Peyer's patch (tissue), 4 donors: ENCODE data around the gene APOE. TPM values are rescaled to one million over a fixed set of nuclear protein-coding genes. Genes with fewer than 3 reads are reported as not detected.

Experiments used
- DNase-seq, 3 donors: peaks; one replicate each; pipeline ENCODE4 v3.0.0-alpha.2; 2017 to 2019
- H3K27ac ChIP-seq, 4 donors: fragments of 200-600 bp; sonication (generic); one replicate each; pipeline ENCODE4 v1.5.1; 2016 to 2019
- H3K27me3 ChIP-seq, 2 donors: fragments of 200-600 bp; sonication (generic); one replicate each; pipeline ENCODE4 v1.5.1; 2019
- H3K36me3 ChIP-seq, 3 donors: fragments of 200-600 bp; sonication (generic); one replicate each; pipeline ENCODE4 v1.5.1; 2016 to 2019
- H3K4me1 ChIP-seq, 4 donors: fragments of 200-600 bp; sonication (generic); one replicate each; pipeline ENCODE4 v1.5.1; 2016 to 2019
- H3K4me3 ChIP-seq, 4 donors: fragments of 200-600 bp; sonication (generic); 1 replicate in 3 of 4; 2 replicates in 1 of 4; pipeline ENCODE4 v1.5.1; 2016 to 2019; ENCODE audit warnings: mild to moderate bottlenecking in 1 of 4
- H3K9me3 ChIP-seq, 4 donors: fragments of 200-600 bp; sonication (generic); one replicate each; pipeline ENCODE4 v1.5.1; 2016 to 2019; ENCODE audit warnings: mild to moderate bottlenecking in 1 of 4
- POLR2A ChIP-seq, 2 donors: fragments of 450-650 bp; IDR thresholded peaks; one replicate each; pipeline ENCODE4 v1.5.1; 2017; ENCODE audit warnings: antibody characterized with exemption in 2 of 2, mild to moderate bottlenecking in 2 of 2, moderate library complexity in 2 of 2
- total RNA-seq, 4 donors: library from RNA; depleted of rRNA; stranded (reverse); fragments of >200 nt; gene quantifications; one replicate each; pipeline ENCODE4 v1.1.0, GENCODE V29; 2016
- TF ChIP-seq, protein P1 (sequence below), 6 experiments: fragments of 450-650 bp in 4 of 6; fragments of 200-600 bp in 2 of 6; sonication (generic) in 1 of 6; IDR thresholded peaks; one replicate each; pipeline ENCODE4 v1.5.1; 2017 to 2019; ENCODE audit warnings: antibody characterized with exemption in 6 of 6, mild to moderate bottlenecking in 3 of 6, moderate library complexity in 1 of 6

APOE gene
- total RNA-seq, 4 donors from 2014 or later, result 24.2 to 203 (median 51.6) TPM

DNA sequence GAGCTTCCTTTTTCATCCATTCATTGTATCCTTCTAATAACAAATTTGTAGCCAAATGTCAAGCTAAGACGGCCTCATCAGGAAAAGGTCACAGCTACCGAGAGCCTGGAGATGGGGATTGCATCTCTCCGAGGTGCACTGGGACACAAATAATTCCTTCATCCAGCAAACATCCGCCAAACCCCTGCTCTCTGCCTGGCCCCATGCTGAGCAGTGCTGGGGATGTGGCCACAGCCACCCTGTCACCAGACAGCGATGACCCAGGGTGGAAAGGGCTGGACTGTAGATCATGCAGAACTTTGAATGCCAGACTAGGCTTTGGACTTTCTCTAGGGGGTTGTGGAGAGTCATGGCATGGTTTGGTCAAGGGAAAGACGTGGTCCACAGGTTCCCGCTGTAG lies 12.7 kb upstream of the APOE start:
- no peak overlapping the region for H3K4me3 ChIP-seq
- peaks cover 0 to 23% (median 8%) of the 10 kb centered on the region in 4 donors for H3K4me1 ChIP-seq
- H3K27ac ChIP-seq, result no peak overlapping the region
- no peak for TF ChIP-seq POLR2A (IDR thresholded peaks at IDR 0.05)
- TF ChIP-seq, protein P1, sequence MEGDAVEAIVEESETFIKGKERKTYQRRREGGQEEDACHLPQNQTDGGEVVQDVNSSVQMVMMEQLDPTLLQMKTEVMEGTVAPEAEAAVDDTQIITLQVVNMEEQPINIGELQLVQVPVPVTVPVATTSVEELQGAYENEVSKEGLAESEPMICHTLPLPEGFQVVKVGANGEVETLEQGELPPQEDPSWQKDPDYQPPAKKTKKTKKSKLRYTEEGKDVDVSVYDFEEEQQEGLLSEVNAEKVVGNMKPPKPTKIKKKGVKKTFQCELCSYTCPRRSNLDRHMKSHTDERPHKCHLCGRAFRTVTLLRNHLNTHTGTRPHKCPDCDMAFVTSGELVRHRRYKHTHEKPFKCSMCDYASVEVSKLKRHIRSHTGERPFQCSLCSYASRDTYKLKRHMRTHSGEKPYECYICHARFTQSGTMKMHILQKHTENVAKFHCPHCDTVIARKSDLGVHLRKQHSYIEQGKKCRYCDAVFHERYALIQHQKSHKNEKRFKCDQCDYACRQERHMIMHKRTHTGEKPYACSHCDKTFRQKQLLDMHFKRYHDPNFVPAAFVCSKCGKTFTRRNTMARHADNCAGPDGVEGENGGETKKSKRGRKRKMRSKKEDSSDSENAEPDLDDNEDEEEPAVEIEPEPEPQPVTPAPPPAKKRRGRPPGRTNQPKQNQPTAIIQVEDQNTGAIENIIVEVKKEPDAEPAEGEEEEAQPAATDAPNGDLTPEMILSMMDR (IDR thresholded peaks at IDR 0.05), result no peak
- H3K9me3 ChIP-seq, result no peaks in the 10 kb centered on the region
- peaks cover 0 to 64% (median 0%) of the 10 kb centered on the region in 3 donors for H3K36me3 ChIP-seq
- H3K27me3 ChIP-seq, result no peaks in the 10 kb centered on the region
- DNase-seq, result no peak

DNA sequence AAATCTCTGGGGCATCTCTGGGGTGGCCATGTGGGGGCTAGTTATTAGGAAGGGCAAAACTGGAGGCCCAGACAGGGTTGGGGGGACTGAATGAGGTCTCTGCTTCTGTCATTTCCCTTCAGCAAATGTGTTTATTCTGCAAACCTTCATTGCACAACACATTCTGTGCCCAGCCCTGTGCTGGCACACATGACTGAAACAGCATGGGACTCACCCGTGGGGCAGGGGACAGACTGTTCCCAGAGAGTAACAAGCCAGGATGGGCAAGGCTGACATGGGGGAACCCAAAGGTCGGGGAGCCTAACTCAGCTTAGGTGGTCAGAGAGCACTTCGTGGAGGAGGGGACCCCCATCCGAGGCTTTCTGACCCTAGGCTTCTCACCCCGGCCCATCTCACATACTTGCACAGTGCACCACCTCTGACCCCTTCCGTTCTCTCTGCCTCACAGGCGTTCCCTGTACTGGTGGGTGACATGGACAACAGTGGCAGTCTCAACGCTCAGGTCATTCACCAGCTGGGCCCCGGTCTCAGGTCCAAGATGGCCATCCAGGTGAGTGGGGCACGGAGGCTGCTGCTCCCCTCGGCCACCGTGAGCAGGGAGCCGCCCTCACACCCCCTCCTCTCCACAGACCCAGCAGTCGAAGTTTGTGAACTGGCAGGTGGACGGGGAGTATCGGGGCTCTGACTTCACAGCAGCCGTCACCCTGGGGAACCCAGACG lies 12.1 kb upstream of the APOE start:
- Histone ChIP-seq H3K4me1 (peaks cover 0 to 23% (median 8%) of the 10 kb centered on the region in 4 donors), H3K9me3 (no peaks in the 10 kb centered on the region), H3K36me3 (peaks cover 0 to 62% (median 0%) of the 10 kb centered on the region in 3 donors), H3K27me3 (no peaks in the 10 kb centered on the region), H3K4me3 (no peak overlapping the region), H3K27ac (no peak overlapping the region)
- TF ChIP-seq POLR2A (IDR thresholded peaks at IDR 0.05), result no peak
- TF ChIP-seq, protein P1 (IDR thresholded peaks at IDR 0.05), result no peak
- DNase-seq, result no peak

DNA sequence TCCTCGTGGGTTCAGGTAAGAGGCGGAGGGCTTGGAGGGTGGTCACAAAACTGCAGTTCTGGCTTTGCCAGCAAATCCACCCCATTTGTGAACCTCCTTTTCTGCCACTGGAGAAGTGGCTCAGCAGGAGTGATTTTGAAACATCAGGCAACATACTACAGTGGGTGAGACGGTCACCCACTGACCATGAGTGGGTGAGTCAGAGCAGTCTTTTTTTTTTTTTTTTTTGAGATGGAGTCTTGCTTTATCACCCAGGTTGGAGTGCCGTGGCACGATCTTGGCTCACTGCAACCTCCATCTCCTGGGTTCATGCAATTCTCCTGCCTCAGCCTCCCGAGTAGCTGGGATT lies 11.6 kb upstream of the APOE start:
- Histone ChIP-seq H3K4me3 (no peak overlapping the region), H3K9me3 (no peaks in the 10 kb centered on the region), H3K36me3 (peaks cover 0 to 57% (median 0%) of the 10 kb centered on the region in 3 donors), H3K27me3 (no peaks in the 10 kb centered on the region), H3K4me1 (peaks cover 0 to 23% (median 8%) of the 10 kb centered on the region in 4 donors), H3K27ac (no peak overlapping the region)
- no peak for TF ChIP-seq POLR2A (IDR thresholded peaks at IDR 0.05)
- TF ChIP-seq, protein P1 (IDR thresholded peaks at IDR 0.05), result no peak
- DNase-seq, result no peak

DNA sequence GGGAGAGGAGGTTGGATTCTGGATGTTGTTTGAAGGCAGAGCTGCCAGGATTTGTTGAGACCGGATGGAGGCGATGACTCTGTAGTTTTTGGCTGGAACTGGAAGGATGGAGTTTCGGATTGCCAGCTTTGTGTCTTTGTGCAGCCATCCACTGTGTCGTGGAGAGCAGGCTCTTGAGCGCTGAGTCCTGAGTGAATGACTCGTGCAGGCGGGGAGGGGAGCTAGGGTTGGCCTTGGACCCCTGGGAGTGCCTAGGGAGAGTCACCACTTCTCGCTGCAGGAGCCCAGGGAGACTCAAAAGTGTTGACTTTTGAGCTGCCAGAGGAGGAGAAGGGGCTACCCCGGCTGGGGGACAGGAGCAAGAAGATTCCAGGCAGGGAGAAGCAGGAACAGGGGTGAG lies 10.7 kb upstream of the APOE start:
- no peak for DNase-seq
- H3K4me3 ChIP-seq, result no peak overlapping the region
- peaks cover 0 to 57% (median 0%) of the 10 kb centered on the region in 3 donors for H3K36me3 ChIP-seq
- no peak overlapping the region for H3K27ac ChIP-seq
- TF ChIP-seq, protein P1 (IDR thresholded peaks at IDR 0.05), result no peak
- no peak for TF ChIP-seq POLR2A (IDR thresholded peaks at IDR 0.05)
- H3K9me3 ChIP-seq, result no peaks in the 10 kb centered on the region
- no peaks in the 10 kb centered on the region for H3K27me3 ChIP-seq
- peaks cover 0 to 16% (median 5%) of the 10 kb centered on the region in 4 donors for H3K4me1 ChIP-seq

DNA sequence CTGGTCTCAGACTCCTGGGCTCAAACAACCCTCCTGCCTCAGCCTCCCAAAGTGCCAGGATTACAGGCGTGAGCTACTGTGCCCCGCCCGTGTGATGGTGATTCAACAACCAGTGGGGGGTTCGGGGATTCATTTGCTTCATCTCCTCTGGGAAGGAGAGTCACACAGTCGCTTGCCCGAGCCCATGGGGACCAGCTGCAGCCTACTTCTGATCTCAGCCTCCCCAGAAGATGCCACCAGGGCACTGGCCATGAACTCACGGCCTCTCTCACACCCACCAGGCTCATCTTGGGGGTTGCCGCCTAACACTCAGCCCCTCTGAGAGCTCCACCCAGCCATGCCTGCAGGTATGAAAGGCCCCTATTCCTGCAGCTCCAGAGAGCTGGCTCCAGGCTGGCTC lies 7.8 kb upstream of the APOE start:
- Histone ChIP-seq H3K4me3 (no peak overlapping the region), H3K27ac (no peak overlapping the region), H3K9me3 (no peaks in the 10 kb centered on the region), H3K27me3 (no peaks in the 10 kb centered on the region), H3K4me1 (no peaks in the 10 kb centered on the region), H3K36me3 (peaks cover 0 to 78% (median 0%) of the 10 kb centered on the region in 3 donors)
- DNase-seq, result no peak
- TF ChIP-seq POLR2A (IDR thresholded peaks at IDR 0.05), result no peak
- TF ChIP-seq, protein P1 (IDR thresholded peaks at IDR 0.05), result no peak
